Globus pallidus (tissue), 1 donor: ENCODE results near the gene ADORA1.
A peak's percentile ranks its signal among the peaks of the same experiment; 100 is the strongest.

Source experiments
- DNase-seq: peaks from one replicate; pipeline ENCODE4 v3.0.0-alpha.2; 2015; ENCODE audit warnings: low spot score

Gene ADORA1

GRCh38 chr1:203213126-203213525 lies 85.6 kb downstream of the ADORA1 start:
- no peak for DNase-seq

- DNase-seq = no peak
Measured at GRCh38 chr1:203214871-203215270, 87.3 kb downstream of the ADORA1 start.

GRCh38 chr1:203215573-203215972 lies 88.0 kb downstream of the ADORA1 start:
- DNase-seq = no peak

GRCh38 chr1:203216274-203217138 lies 89.0 kb downstream of the ADORA1 start:
- peak; percentile 65 for DNase-seq
